ENCODE results near the gene PLCG2.

PLCG2 gene

DNA sequence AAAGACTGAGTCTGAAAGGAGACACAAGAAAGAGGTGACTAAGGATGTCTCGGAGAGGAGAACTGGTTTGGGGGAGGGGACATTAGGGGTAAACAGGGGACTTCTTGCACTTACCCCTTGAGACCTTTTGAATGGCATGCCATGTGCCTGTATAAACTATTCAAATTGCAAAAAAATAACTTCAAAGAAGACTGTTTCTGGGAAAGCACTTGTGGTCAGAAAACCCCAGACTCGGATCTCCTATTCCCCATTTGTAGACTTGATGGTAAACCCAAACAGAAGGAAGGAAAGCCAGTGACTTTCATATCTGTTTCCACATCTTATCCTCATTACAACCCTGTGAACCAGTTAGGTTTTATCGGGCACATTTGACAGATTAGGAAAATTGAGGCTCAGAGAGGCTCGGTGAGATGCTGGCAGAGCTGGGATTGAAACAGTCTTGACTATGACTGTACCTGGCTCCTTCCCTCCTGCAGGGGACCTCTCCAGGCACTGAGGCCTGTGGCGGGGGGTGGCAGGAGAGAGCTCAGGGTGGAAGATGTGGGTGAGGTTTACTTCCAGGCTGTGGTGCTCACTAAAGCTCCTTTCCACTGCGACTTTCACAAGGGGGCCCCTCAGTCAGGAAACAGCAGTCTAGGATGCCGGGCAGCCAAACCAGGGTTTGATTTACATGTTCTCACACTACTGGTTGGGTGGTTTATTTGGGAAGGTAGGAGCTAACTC lies 30.5 kb upstream of the PLCG2 start:
- CTCF ChIA-PET: interaction anchor here (0.7 to 0.8 kb wide), 2 partner anchors 383 to 385 kb away, joined by 3 read pairs; no protein-coding TSS in a partner anchor
- no peak for DNase-seq (ENCODE audit: low read depth, low spot score)
- TF ChIP-seq, protein P1, sequence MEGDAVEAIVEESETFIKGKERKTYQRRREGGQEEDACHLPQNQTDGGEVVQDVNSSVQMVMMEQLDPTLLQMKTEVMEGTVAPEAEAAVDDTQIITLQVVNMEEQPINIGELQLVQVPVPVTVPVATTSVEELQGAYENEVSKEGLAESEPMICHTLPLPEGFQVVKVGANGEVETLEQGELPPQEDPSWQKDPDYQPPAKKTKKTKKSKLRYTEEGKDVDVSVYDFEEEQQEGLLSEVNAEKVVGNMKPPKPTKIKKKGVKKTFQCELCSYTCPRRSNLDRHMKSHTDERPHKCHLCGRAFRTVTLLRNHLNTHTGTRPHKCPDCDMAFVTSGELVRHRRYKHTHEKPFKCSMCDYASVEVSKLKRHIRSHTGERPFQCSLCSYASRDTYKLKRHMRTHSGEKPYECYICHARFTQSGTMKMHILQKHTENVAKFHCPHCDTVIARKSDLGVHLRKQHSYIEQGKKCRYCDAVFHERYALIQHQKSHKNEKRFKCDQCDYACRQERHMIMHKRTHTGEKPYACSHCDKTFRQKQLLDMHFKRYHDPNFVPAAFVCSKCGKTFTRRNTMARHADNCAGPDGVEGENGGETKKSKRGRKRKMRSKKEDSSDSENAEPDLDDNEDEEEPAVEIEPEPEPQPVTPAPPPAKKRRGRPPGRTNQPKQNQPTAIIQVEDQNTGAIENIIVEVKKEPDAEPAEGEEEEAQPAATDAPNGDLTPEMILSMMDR (IDR thresholded peaks at IDR 0.05; ENCODE audit: insufficient read depth, low read length, missing control alignments): no peak
- POLR2A ChIA-PET: no interaction called here
- no peak overlapping the region for H3K4me3 ChIP-seq (ENCODE audit: low read depth, low read length)

GRCh38 chr16:81752225-81752875 lies 26.7 kb upstream of the PLCG2 start:
- ChIA-PET CTCF (interaction anchor here (0.9 to 2.5 kb wide), 3 partner anchors 14 to 547 kb away, joined by 3 to 14 read pairs (median 4); no protein-coding TSS in a partner anchor), POLR2A (no interaction called here)
- DNase-seq (ENCODE audit: low read depth, low spot score): no peak
- TF ChIP-seq, protein P1 (IDR thresholded peaks at IDR 0.05; ENCODE audit: insufficient read depth, low read length, missing control alignments): no peak
- no peak overlapping the region for H3K4me3 ChIP-seq (ENCODE audit: low read depth, low read length)

DNA sequence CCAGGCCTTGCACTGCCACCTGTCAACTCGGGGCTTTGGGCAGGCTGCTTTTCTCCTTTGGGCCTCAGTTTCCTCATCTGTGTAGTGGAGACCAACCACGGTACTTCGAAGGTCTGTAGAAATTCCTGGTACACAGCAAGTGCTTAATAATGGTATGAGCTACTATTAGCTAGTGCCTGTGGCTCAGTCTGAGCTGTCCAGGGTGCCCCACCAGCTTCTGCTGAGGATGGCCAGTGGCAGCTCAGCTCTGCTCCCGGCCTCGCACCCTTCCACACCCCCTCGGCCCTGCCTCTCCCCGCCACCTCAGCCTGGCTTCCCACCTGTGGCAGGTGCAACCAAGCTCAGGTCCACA lies 26.2 kb upstream of the PLCG2 start:
- ChIA-PET CTCF (interaction anchor here (0.9 to 2.5 kb wide), 2 partner anchors 14 to 548 kb away, joined by 3 to 14 read pairs; no protein-coding TSS in a partner anchor), POLR2A (no interaction called here)
- TF ChIP-seq, protein P1 (IDR thresholded peaks at IDR 0.05; ENCODE audit: insufficient read depth, low read length, missing control alignments): no peak
- DNase-seq (ENCODE audit: low read depth, low spot score): no peak
- no peak overlapping the region for H3K4me3 ChIP-seq (ENCODE audit: low read depth, low read length)

DNA sequence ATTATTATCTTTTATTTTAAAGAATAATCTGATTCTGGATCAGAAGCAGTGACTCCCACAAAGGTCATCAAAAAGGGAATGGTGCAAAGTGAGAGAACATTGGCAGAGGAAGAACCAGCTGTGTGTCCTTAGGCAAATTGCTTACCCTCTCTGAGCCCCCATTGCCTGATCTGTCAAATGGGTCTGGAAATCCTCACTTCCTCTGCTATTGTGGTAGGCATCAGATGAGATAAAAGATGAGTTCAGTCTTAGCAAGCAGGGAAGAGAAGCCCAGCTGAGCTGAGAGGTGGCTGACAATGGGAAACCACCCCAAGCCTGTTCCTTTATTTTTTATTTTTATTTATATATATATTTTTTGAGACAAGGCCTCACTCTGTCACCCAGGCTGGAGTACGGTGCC lies 24.2 kb upstream of the PLCG2 start:
- no peak overlapping the region for H3K4me3 ChIP-seq (ENCODE audit: low read depth, low read length)
- DNase-seq (ENCODE audit: low read depth, low spot score): no peak
- ChIA-PET CTCF (no interaction called here), POLR2A (no interaction called here)
- TF ChIP-seq, protein P1 (IDR thresholded peaks at IDR 0.05; ENCODE audit: insufficient read depth, low read length, missing control alignments): no peak

DNA sequence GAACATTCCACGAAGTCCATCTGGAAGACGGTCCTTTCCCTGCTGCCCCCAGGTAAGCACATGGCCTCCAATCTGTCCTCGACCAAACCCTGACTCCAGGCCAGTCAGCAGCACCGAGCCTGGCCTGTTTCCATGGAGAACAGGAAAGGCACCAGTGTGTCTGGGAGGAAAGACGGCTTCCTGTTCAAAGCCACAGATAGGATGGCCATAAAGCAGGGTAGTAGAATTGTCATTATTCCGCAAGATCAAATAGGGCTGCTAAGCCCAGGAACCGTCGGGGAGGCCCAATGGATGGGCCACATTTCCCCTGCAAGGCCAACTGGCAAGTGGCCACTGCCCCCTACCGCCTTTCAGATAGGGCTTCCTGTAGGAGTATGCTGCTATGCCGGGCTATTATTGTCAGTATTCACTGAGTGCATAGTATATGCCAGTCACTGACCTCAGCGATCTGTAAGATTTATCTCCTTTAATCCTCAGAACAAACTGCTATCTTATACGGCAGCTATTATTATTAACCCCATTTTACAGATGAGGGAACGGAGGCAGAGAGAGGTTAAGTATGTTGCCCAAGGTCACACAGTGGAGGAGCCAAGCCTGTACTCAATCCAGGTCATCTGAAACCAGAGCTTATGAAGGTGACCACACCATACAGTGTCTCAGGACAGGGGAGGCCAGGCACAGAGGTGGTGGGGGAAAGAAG lies 23.0 kb upstream of the PLCG2 start:
- POLR2A ChIA-PET: interaction anchor here (0.7 kb wide), 1 partner anchor 15 kb away, joined by 3 read pairs; no protein-coding TSS in a partner anchor
- no peak overlapping the region for H3K4me3 ChIP-seq (ENCODE audit: low read depth, low read length)
- TF ChIP-seq, protein P1 (IDR thresholded peaks at IDR 0.05; ENCODE audit: insufficient read depth, low read length, missing control alignments): no peak
- no peak for DNase-seq (ENCODE audit: low read depth, low spot score)
- CTCF ChIA-PET: interaction anchor here (1.2 kb wide), 1 partner anchor 18 kb away, joined by 3 read pairs; no protein-coding TSS in a partner anchor

Data from AG04449 (cell line).